ENCODE measurements around the gene CACNB4. TPM values are rescaled to one million over a fixed set of nuclear protein-coding genes. Genes with fewer than 3 reads are reported as not detected.
"Not testable (repeated sequence)": the region's sequence is repeated elsewhere in the genome, so short reads cannot be mapped to it uniquely, and the experiment has no call there.

The CACNB4 gene
- total RNA-seq, 1 experiment from 2014 or later, result 0.17 TPM

GRCh38 chr2:151905963-151906632, 192.7 kb downstream of the CACNB4 start:
- DNase-seq (ENCODE audit: low read depth), result no peak

GRCh38 chr2:151904807-151905206, 194.0 kb downstream of the CACNB4 start:
- no peak for DNase-seq (ENCODE audit: low read depth)

- no peak for DNase-seq (ENCODE audit: low read depth)
Measured at GRCh38 chr2:151904021-151904420, 194.8 kb downstream of the CACNB4 start.

GRCh38 chr2:151902829-151903228, 196.0 kb downstream of the CACNB4 start:
- DNase-seq (ENCODE audit: low read depth), result no peak

GRCh38 chr2:151900331-151900730, 198.5 kb downstream of the CACNB4 start:
- peak; percentile 35 for DNase-seq (ENCODE audit: low read depth)

GRCh38 chr2:151899156-151899555, 199.7 kb downstream of the CACNB4 start:
- no peak for DNase-seq (ENCODE audit: low read depth)

GRCh38 chr2:151891566-151892194, 207.2 kb downstream of the CACNB4 start:
- no peak for DNase-seq (ENCODE audit: low read depth)

- no peak for DNase-seq (ENCODE audit: low read depth)
Measured at GRCh38 chr2:151887164-151887563, 211.7 kb downstream of the CACNB4 start.

GRCh38 chr2:151886241-151886640, 212.6 kb downstream of the CACNB4 start:
- peak; percentile 35 for DNase-seq (ENCODE audit: low read depth)

GRCh38 chr2:151882786-151883445, 215.9 kb downstream of the CACNB4 start:
- no peak for DNase-seq (ENCODE audit: low read depth)

GRCh38 chr2:151881342-151881741, 217.5 kb downstream of the CACNB4 start:
- no peak for DNase-seq (ENCODE audit: low read depth)

- no peak for DNase-seq (ENCODE audit: low read depth)
Measured at GRCh38 chr2:151880586-151880985, 218.3 kb downstream of the CACNB4 start.

- peak; percentile 60 for DNase-seq (ENCODE audit: low read depth)
Measured at GRCh38 chr2:151878655-151879563, 219.9 kb downstream of the CACNB4 start.

GRCh38 chr2:151878204-151878603, 220.6 kb downstream of the CACNB4 start:
- DNase-seq (ENCODE audit: low read depth), result no peak

- DNase-seq (ENCODE audit: low read depth), result not testable (repeated sequence)
Measured at GRCh38 chr2:151875631-151876030, 223.2 kb downstream of the CACNB4 start.

GRCh38 chr2:151872463-151872862, 226.4 kb downstream of the CACNB4 start:
- DNase-seq (ENCODE audit: low read depth), result no peak

- DNase-seq (ENCODE audit: low read depth), result no peak
Measured at GRCh38 chr2:151869291-151869690, 229.6 kb downstream of the CACNB4 start.

- no peak for DNase-seq (ENCODE audit: low read depth)
Measured at GRCh38 chr2:151862700-151863099, 236.1 kb downstream of the CACNB4 start.

GRCh38 chr2:151861174-151861573, 237.7 kb downstream of the CACNB4 start:
- DNase-seq (ENCODE audit: low read depth), result no peak

- no peak for DNase-seq (ENCODE audit: low read depth)
Measured at GRCh38 chr2:151860613-151861146, 238.2 kb downstream of the CACNB4 start.

- no peak for DNase-seq (ENCODE audit: low read depth)
Measured at GRCh38 chr2:151860210-151860609, 238.6 kb downstream of the CACNB4 start.

GRCh38 chr2:151857650-151858049, 241.2 kb downstream of the CACNB4 start:
- no peak for DNase-seq (ENCODE audit: low read depth)
